Measurements from ENCODE around the gene TNS3. TPM values are rescaled to one million over a fixed set of nuclear protein-coding genes. Genes with fewer than 3 reads are reported as not detected.

TNS3 gene
- total and polyA plus RNA-seq, 2 donors (not counting 3 experiments of a cell fraction or from before 2014, with no cell fraction given): 10.4 to 45.1 TPM

- H3K4me1 ChIP-seq (ENCODE audit: control insufficient read depth, extremely low read depth, insufficient read depth, low read length): no peaks in the 10 kb centered on the region
- dilution Hi-C loops (cut with MboI; ENCODE audit: extremely low pct_ligation_motif_present, low sequenced_read_pairs): no loop called here
- no TSS peak for BruUV-seq (replicated peaks)
These were observed 234.6 kb downstream of the TNS3 start for GRCh38 chr7:47347346-47347745.

GRCh38 chr7:47346377-47346914 is 235.5 kb downstream of the TNS3 start:
- Histone ChIP-seq H3K4me1 (ENCODE audit: control insufficient read depth, extremely low read depth, insufficient read depth, low read length) (no peaks in the 10 kb centered on the region), H3K27ac (ENCODE audit: insufficient read depth, low read depth, low read length) (no peak overlapping the region), H4K20me1 (replicated peaks; ENCODE audit: control insufficient read depth, extremely low read depth, insufficient read depth, low read length) (no peaks in the 10 kb centered on the region), H3K9ac (replicated peaks; ENCODE audit: extremely low read depth, insufficient read depth, low read length) (no peak overlapping the region), H3K4me2 (ENCODE audit: insufficient read depth, low read length) (no peak overlapping the region), H3K9me1 (replicated peaks; ENCODE audit: control insufficient read depth, extremely low read depth, insufficient read depth, low read length) (no peaks in the 10 kb centered on the region), H3K9me3 (replicated peaks; ENCODE audit: control insufficient read depth, insufficient read depth, low read length) (no peaks in the 10 kb centered on the region), H3K36me3 (ENCODE audit: control insufficient read depth in 2 of 2, extremely low read depth in 1 of 2, insufficient read depth in 2 of 2, low read length in 2 of 2) (peaks cover 0 to 4% of the 10 kb centered on the region in 2 experiments), H2AFZ (ENCODE audit: low read depth, low read length) (no peak overlapping the region), H3K79me2 (ENCODE audit: control insufficient read depth, insufficient read depth, low read length) (no peaks in the 10 kb centered on the region), H3K27me3 (ENCODE audit: control insufficient read depth in 2 of 2, insufficient read depth in 2 of 2, low read length in 2 of 2) (no peaks in the 10 kb centered on the region), H3K4me3 (replicated peaks in 1 of 3; ENCODE audit: insufficient read depth in 1 of 3, low read depth in 1 of 3, low read length in 3 of 3) (no peak overlapping the region)
- intact Hi-C loops (cut with micrococcal nuclease): no loop called here
- DNase-seq (ENCODE audit: low read depth, low spot score) (no peak), FAIRE-seq (no peak)
- CTCF ChIA-PET: no interaction called here
- POLR2A ChIA-PET: no interaction called here
- TF ChIP-seq POLR2AphosphoS5 (IDR thresholded peaks at IDR 0.05; ENCODE audit: insufficient read depth, low read depth, low read length) (no peak), FOS (IDR thresholded peaks at IDR 0.05; ENCODE audit: borderline replicate concordance, insufficient read depth, low read length) (no peak), JUN (IDR thresholded peaks at IDR 0.05; ENCODE audit: borderline replicate concordance, insufficient read depth, insufficient read length, low read depth) (no peak)
- BruUV-seq (replicated peaks): no TSS peak
- dilution Hi-C loops (cut with MboI; ENCODE audit: extremely low pct_ligation_motif_present, low sequenced_read_pairs): no loop called here

More at GRCh38 chr7:47347346-47347745, 234.6 kb downstream of the TNS3 start:
- ChIA-PET CTCF (no interaction called here), POLR2A (no interaction called here)
- Histone ChIP-seq H2AFZ (ENCODE audit: low read depth, low read length) (no peak overlapping the region), H3K4me2 (ENCODE audit: insufficient read depth, low read length) (no peak overlapping the region), H3K9me1 (replicated peaks; ENCODE audit: control insufficient read depth, extremely low read depth, insufficient read depth, low read length) (no peaks in the 10 kb centered on the region), H4K20me1 (replicated peaks; ENCODE audit: control insufficient read depth, extremely low read depth, insufficient read depth, low read length) (no peaks in the 10 kb centered on the region), H3K27me3 (ENCODE audit: control insufficient read depth in 2 of 2, insufficient read depth in 2 of 2, low read length in 2 of 2) (no peaks in the 10 kb centered on the region), H3K9me3 (replicated peaks; ENCODE audit: control insufficient read depth, insufficient read depth, low read length) (no peaks in the 10 kb centered on the region), H3K9ac (replicated peaks; ENCODE audit: extremely low read depth, insufficient read depth, low read length) (no peak overlapping the region), H3K36me3 (ENCODE audit: control insufficient read depth in 2 of 2, extremely low read depth in 1 of 2, insufficient read depth in 2 of 2, low read length in 2 of 2) (peaks cover 0 to 4% of the 10 kb centered on the region in 2 experiments), H3K27ac (ENCODE audit: insufficient read depth, low read depth, low read length) (no peak overlapping the region), H3K4me3 (replicated peaks in 1 of 3; ENCODE audit: insufficient read depth in 1 of 3, low read depth in 1 of 3, low read length in 3 of 3) (no peak overlapping the region), H3K79me2 (ENCODE audit: control insufficient read depth, insufficient read depth, low read length) (no peaks in the 10 kb centered on the region)
- FAIRE-seq (no peak), DNase-seq (ENCODE audit: low read depth, low spot score) (no peak)
- intact Hi-C loops (cut with micrococcal nuclease): no loop called here
- TF ChIP-seq MYC (IDR thresholded peaks at IDR 0.05; ENCODE audit: low read depth, low read length): no peak
- TF ChIP-seq JUN (IDR thresholded peaks at IDR 0.05; ENCODE audit: borderline replicate concordance, insufficient read depth, insufficient read length, low read depth): no peak
- no peak for TF ChIP-seq EZH2 (IDR thresholded peaks at IDR 0.05; ENCODE audit: borderline replicate concordance, low read depth, low read length, severe bottlenecking)
- no peak for TF ChIP-seq POLR2AphosphoS5 (IDR thresholded peaks at IDR 0.05; ENCODE audit: insufficient read depth, low read depth, low read length)
- no peak for TF ChIP-seq MAX (IDR thresholded peaks at IDR 0.05; ENCODE audit: insufficient read depth, insufficient read length)

Measured in endothelial cell of umbilical vein (primary cell).